MM.1S (cell line): Measurements from ENCODE around the gene SLC24A4.

Experiments
- DNase-seq: peaks from one replicate; pipeline ENCODE4 v3.0.0-alpha.2; 2015
- H2AFZ ChIP-seq: fragments of 300-600 bp; sonication (generic); 2 replicates; pipeline ENCODE4 v1.6.0; 2016; ENCODE audit warnings: antibody characterized with exemption, low read length
- H3F3A ChIP-seq: fragments of 300-600 bp; sonication (generic); 2 replicates; pipeline ENCODE4 v1.6.1; 2016; ENCODE audit warnings: mild to moderate bottlenecking, antibody characterized with exemption, low read length, moderate library complexity, mixed read lengths; ENCODE audit not compliant: insufficient read depth
- H3K27ac ChIP-seq: fragments of 300-600 bp; sonication (generic); 2 replicates; pipeline ENCODE4 v1.5.1; 2016; ENCODE audit warnings: mild to moderate bottlenecking, low read length
- H3K27me3 ChIP-seq: fragments of 300-600 bp; sonication (generic); replicated peaks from 2 replicates; pipeline ENCODE4 v1.6.0; 2016; ENCODE audit warnings: low read length; ENCODE audit not compliant: insufficient read depth
- H3K36me3 ChIP-seq: fragments of 300-600 bp; sonication (generic); replicated peaks from 2 replicates; pipeline ENCODE4 v1.6.1; 2016; ENCODE audit warnings: mild to moderate bottlenecking, low read length, mixed read lengths; ENCODE audit not compliant: insufficient read depth
- H3K4me1 ChIP-seq: fragments of 300-600 bp; sonication (generic); 2 replicates; pipeline ENCODE4 v1.6.1; 2016; ENCODE audit warnings: low read length, mixed read lengths
- H3K4me2 ChIP-seq: fragments of 300-600 bp; sonication (generic); 2 replicates; pipeline ENCODE4 v1.6.0; 2016; ENCODE audit warnings: low read depth, low read length
- H3K4me3 ChIP-seq: fragments of 300-600 bp; sonication (generic); 2 replicates; pipeline ENCODE4 v1.5.1; 2016; ENCODE audit warnings: low read length, mixed read lengths
- H3K79me2 ChIP-seq: fragments of 300-600 bp; sonication (generic); 2 replicates; pipeline ENCODE4 v1.6.1; 2016; ENCODE audit warnings: mixed run types, low read length, mixed read lengths
- H3K9ac ChIP-seq: fragments of 300-600 bp; sonication (generic); 2 replicates; pipeline ENCODE4 v1.6.1; 2016; ENCODE audit warnings: low read length, mixed read lengths
- H3K9me2 ChIP-seq: fragments of 300-600 bp; sonication (generic); replicated peaks from 2 replicates; pipeline ENCODE4 v1.6.1; 2016; ENCODE audit warnings: mild to moderate bottlenecking, low read length, mixed read lengths; ENCODE audit not compliant: insufficient read depth
- H3K9me3 ChIP-seq: fragments of 300-600 bp; sonication (generic); replicated peaks from 2 replicates; pipeline ENCODE4 v1.6.1; 2016; ENCODE audit warnings: mild to moderate bottlenecking, low read length, mixed read lengths; ENCODE audit not compliant: insufficient read depth
- H4K20me1 ChIP-seq: fragments of 300-600 bp; sonication (generic); 2 replicates; pipeline ENCODE4 v1.6.1; 2016; ENCODE audit warnings: mild to moderate bottlenecking, low read length, moderate library complexity, mixed read lengths; ENCODE audit not compliant: insufficient read depth
- CTCF ChIP-seq: fragments of 300-600 bp; sonication (generic); IDR thresholded peaks from 2 replicates; pipeline ENCODE4 v1.5.1; 2016; ENCODE audit warnings: antibody characterized with exemption, low read length, mixed read lengths
- EZH2 ChIP-seq: fragments of 300-600 bp; sonication (generic); optimal IDR thresholded peaks from 2 replicates; pipeline ENCODE3; 2017; ENCODE audit warnings: low read depth, mild to moderate bottlenecking, antibody characterized with exemption, low read length, mixed read lengths
- EZH2phosphoT487 ChIP-seq: fragments of 300-600 bp; sonication (generic); IDR thresholded peaks from 2 replicates; pipeline ENCODE4 v1.6.1; 2018; ENCODE audit warnings: antibody characterized with exemption, low read length

The SLC24A4 gene

GRCh38 chr14:92486881-92487280 lies 163.9 kb downstream of the SLC24A4 start:
- H3K36me3 ChIP-seq: no peaks in the 10 kb centered on the region
- no peak overlapping the region for H3K4me3 ChIP-seq
- no peaks in the 10 kb centered on the region for H3K27me3 ChIP-seq
- H3K4me1 ChIP-seq: no peaks in the 10 kb centered on the region
- H3K4me2 ChIP-seq: no peak overlapping the region
- TF ChIP-seq EZH2 (no peak), CTCF (no peak), EZH2phosphoT487 (no peak)
- no peaks in the 10 kb centered on the region for H3K9me3 ChIP-seq
- no peaks in the 10 kb centered on the region for H3K79me2 ChIP-seq
- no peak overlapping the region for H2AFZ ChIP-seq
- DNase-seq: no peak
- no peak overlapping the region for H3K9ac ChIP-seq
- H3K9me2 ChIP-seq: no peaks in the 10 kb centered on the region
- no peak overlapping the region for H3K27ac ChIP-seq
- no peaks in the 10 kb centered on the region for H4K20me1 ChIP-seq
- H3F3A ChIP-seq: no peaks in the 10 kb centered on the region

GRCh38 chr14:92487513-92488133 lies 164.7 kb downstream of the SLC24A4 start:
- H3K27ac ChIP-seq: no peak overlapping the region
- DNase-seq: no peak
- no peak overlapping the region for H3K4me2 ChIP-seq

GRCh38 chr14:92489394-92490238 lies 166.7 kb downstream of the SLC24A4 start:
- Histone ChIP-seq H3K9me3 (no peaks in the 10 kb centered on the region), H2AFZ (no peak overlapping the region), H3K4me3 (no peak overlapping the region), H3K9ac (no peak overlapping the region), H4K20me1 (no peaks in the 10 kb centered on the region), H3K27me3 (no peaks in the 10 kb centered on the region), H3K36me3 (no peaks in the 10 kb centered on the region), H3K27ac (no peak overlapping the region), H3F3A (no peaks in the 10 kb centered on the region), H3K4me2 (no peak overlapping the region), H3K79me2 (no peaks in the 10 kb centered on the region), H3K9me2 (no peaks in the 10 kb centered on the region), H3K4me1 (0 out of 2 replicates have a peak, but pooled peaks cover 6% of the 10 kb centered on the region)
- DNase-seq: no peak
- no peak for TF ChIP-seq EZH2phosphoT487
- no peak for TF ChIP-seq EZH2
- no peak for TF ChIP-seq CTCF

More at GRCh38 chr14:92487513-92488133, 164.7 kb downstream of the SLC24A4 start:
- H3K9me2 ChIP-seq: no peaks in the 10 kb centered on the region
- H3K4me3 ChIP-seq: no peak overlapping the region
- H3K4me1 ChIP-seq: no peaks in the 10 kb centered on the region
- H3K9ac ChIP-seq: no peak overlapping the region
- H3K36me3 ChIP-seq: no peaks in the 10 kb centered on the region
- no peak overlapping the region for H2AFZ ChIP-seq
- H3K27me3 ChIP-seq: no peaks in the 10 kb centered on the region
- no peaks in the 10 kb centered on the region for H3F3A ChIP-seq
- no peaks in the 10 kb centered on the region for H4K20me1 ChIP-seq
- no peaks in the 10 kb centered on the region for H3K9me3 ChIP-seq
- TF ChIP-seq EZH2phosphoT487: no peak
- TF ChIP-seq EZH2: no peak
- no peaks in the 10 kb centered on the region for H3K79me2 ChIP-seq
